ENCODE results near the gene AKR1E2. TPM values are rescaled to one million over a fixed set of nuclear protein-coding genes. Genes with fewer than 3 reads are reported as not detected.
A peak's percentile ranks its signal among the peaks of the same experiment; 100 is the strongest.
"Not testable (repeated sequence)": the region's sequence is repeated elsewhere in the genome, so short reads cannot be mapped to it uniquely, and the experiment has no call there.

AKR1E2 gene
- total RNA-seq, 1 donor from 2014 or later, result 4.7 TPM

GRCh38 chr10:4813023-4813422 is 13.0 kb upstream of the AKR1E2 start:
- Mint-ChIP-seq H3K4me1 (ENCODE audit: unreplicated experiment) (no peaks in the 10 kb centered on the region), H3K4me3 (no peak overlapping the region), H3K36me3 (no peaks in the 10 kb centered on the region), H3K27me3 (no peaks in the 10 kb centered on the region), H3K9me3 (no peaks in the 10 kb centered on the region), H3K27ac (no peak overlapping the region)
- no peak for TF ChIP-seq CTCF (conservative IDR thresholded peaks at IDR 0.05)
- DNase-seq (ENCODE audit: extremely low spot score, unreplicated experiment), result no peak

- Mint-ChIP-seq H3K4me1 (ENCODE audit: unreplicated experiment) (no peaks in the 10 kb centered on the region), H3K27ac (no peak overlapping the region), H3K27me3 (no peaks in the 10 kb centered on the region)
Measured at GRCh38 chr10:4813496-4813895, 12.5 kb upstream of the AKR1E2 start.

GRCh38 chr10:4815646-4816180 is 10.3 kb upstream of the AKR1E2 start:
- peak; percentile 68 for TF ChIP-seq CTCF (conservative IDR thresholded peaks at IDR 0.05)
- not testable (repeated sequence) for H3K9me3 Mint-ChIP-seq; H3K36me3 Mint-ChIP-seq; H3K27ac Mint-ChIP-seq; DNase-seq (ENCODE audit: extremely low spot score, unreplicated experiment); H3K4me1 Mint-ChIP-seq (ENCODE audit: unreplicated experiment); H3K4me3 Mint-ChIP-seq; H3K27me3 Mint-ChIP-seq

More at GRCh38 chr10:4813496-4813895, 12.5 kb upstream of the AKR1E2 start:
- Mint-ChIP-seq H3K4me3 (no peak overlapping the region), H3K9me3 (no peaks in the 10 kb centered on the region), H3K36me3 (no peaks in the 10 kb centered on the region)
- DNase-seq (ENCODE audit: extremely low spot score, unreplicated experiment), result no peak
- TF ChIP-seq CTCF (conservative IDR thresholded peaks at IDR 0.05), result no peak

GRCh38 chr10:4816966-4817365 is 9.0 kb upstream of the AKR1E2 start:
- DNase-seq (ENCODE audit: extremely low spot score, unreplicated experiment), result no peak
- Mint-ChIP-seq H3K36me3 (no peaks in the 10 kb centered on the region), H3K4me1 (ENCODE audit: unreplicated experiment) (no peaks in the 10 kb centered on the region), H3K27me3 (peaks cover 8% of the 10 kb centered on the region), H3K9me3 (no peaks in the 10 kb centered on the region), H3K27ac (no peak overlapping the region), H3K4me3 (no peak overlapping the region)
- no peak for TF ChIP-seq CTCF (conservative IDR thresholded peaks at IDR 0.05)

- no peaks in the 10 kb centered on the region for H3K36me3 Mint-ChIP-seq
- no peak for DNase-seq (ENCODE audit: extremely low spot score, unreplicated experiment)
- no peak overlapping the region for H3K27ac Mint-ChIP-seq
- peaks cover 5% of the 10 kb centered on the region for H3K9me3 Mint-ChIP-seq
- TF ChIP-seq CTCF (conservative IDR thresholded peaks at IDR 0.05), result no peak
- peaks cover 11% of the 10 kb centered on the region for H3K27me3 Mint-ChIP-seq
- no peak overlapping the region for H3K4me3 Mint-ChIP-seq
- H3K4me1 Mint-ChIP-seq (ENCODE audit: unreplicated experiment), result no peaks in the 10 kb centered on the region
Measured at GRCh38 chr10:4819067-4819466, 6.9 kb upstream of the AKR1E2 start.

- Mint-ChIP-seq H3K27ac (no peak overlapping the region), H3K27me3 (peaks cover 11% of the 10 kb centered on the region), H3K36me3 (no peaks in the 10 kb centered on the region), H3K4me3 (no peak overlapping the region), H3K9me3 (peaks cover 5% of the 10 kb centered on the region), H3K4me1 (ENCODE audit: unreplicated experiment) (no peaks in the 10 kb centered on the region)
- TF ChIP-seq CTCF (conservative IDR thresholded peaks at IDR 0.05), result no peak
- DNase-seq (ENCODE audit: extremely low spot score, unreplicated experiment), result no peak
Measured at GRCh38 chr10:4819707-4820106, 6.3 kb upstream of the AKR1E2 start.

Data from type B pancreatic cell (in vitro differentiated cells).